Trophoblast cell (in vitro differentiated cells and primary cell): Measurements from ENCODE around the gene KCNC1.

Experiments
- DNase-seq, 2 donors: peaks; one replicate each; pipeline ENCODE4 v3.0.0-alpha.2; 2016
- H2AFZ ChIP-seq: 2 replicates; pipeline ENCODE4 v1.6.1; 2013; ENCODE audit warnings: low read length, moderate library complexity, mild to moderate bottlenecking; ENCODE audit not compliant: insufficient read depth, poor library complexity
- H2AK5ac ChIP-seq: 2 replicates; pipeline ENCODE4 v1.6.1; 2013; ENCODE audit warnings: mild to moderate bottlenecking, low read length
- H2BK120ac ChIP-seq: 2 replicates; pipeline ENCODE4 v1.6.1; 2013; ENCODE audit warnings: low read length, mild to moderate bottlenecking, moderate library complexity; ENCODE audit not compliant: insufficient read depth, poor library complexity
- H2BK12ac ChIP-seq: 2 replicates; pipeline ENCODE4 v1.6.1; 2013; ENCODE audit warnings: mild to moderate bottlenecking, low read length, moderate library complexity
- H2BK5ac ChIP-seq: 2 replicates; pipeline ENCODE4 v1.6.1; 2013; ENCODE audit warnings: low read length, low read depth, moderate library complexity, mild to moderate bottlenecking; ENCODE audit not compliant: poor library complexity
- H3K14ac ChIP-seq: 2 replicates; pipeline ENCODE4 v1.6.1; 2013; ENCODE audit warnings: mild to moderate bottlenecking, low read length
- H3K18ac ChIP-seq: 2 replicates; pipeline ENCODE4 v1.6.1; 2013; ENCODE audit warnings: mild to moderate bottlenecking, low read length
- H3K23ac ChIP-seq: 2 replicates; pipeline ENCODE4 v1.6.1; 2013; ENCODE audit warnings: low read length
- H3K27ac ChIP-seq: 2 replicates; pipeline ENCODE4 v1.5.1; 2013; ENCODE audit warnings: low read depth, mild to moderate bottlenecking, inconsistent platforms, low read length, moderate library complexity
- H3K27me3 ChIP-seq: 2 replicates; pipeline ENCODE4 v1.6.1; 2013; ENCODE audit warnings: inconsistent platforms, mild to moderate bottlenecking, low read length, moderate library complexity; ENCODE audit not compliant: insufficient read depth
- H3K36me3 ChIP-seq, 2 experiments: 1 replicate in 1 of 2; 2 replicates in 1 of 2; pipeline ENCODE4 v1.6.1; 2013; ENCODE audit warnings: low read length in 2 of 2, mild to moderate bottlenecking in 2 of 2, moderate library complexity in 1 of 2; ENCODE audit not compliant: insufficient read depth in 2 of 2, control insufficient read depth in 1 of 2
- H3K4ac ChIP-seq: 2 replicates; pipeline ENCODE4 v1.6.1; 2013; ENCODE audit warnings: low read depth, mild to moderate bottlenecking, low read length, moderate library complexity
- H3K4me1 ChIP-seq, 2 experiments: 1 replicate in 1 of 2; 2 replicates in 1 of 2; pipeline ENCODE4 v1.6.1; 2013; ENCODE audit warnings: low read length in 2 of 2, mild to moderate bottlenecking in 2 of 2, moderate library complexity in 1 of 2; ENCODE audit not compliant: insufficient read depth in 2 of 2, control insufficient read depth in 1 of 2
- H3K4me2 ChIP-seq: 2 replicates; pipeline ENCODE4 v1.6.1; 2013; ENCODE audit warnings: inconsistent platforms, mild to moderate bottlenecking, low read length, moderate library complexity
- H3K4me3 ChIP-seq: 2 replicates; pipeline ENCODE4 v1.5.1; 2013; ENCODE audit warnings: mild to moderate bottlenecking, low read depth, low read length, inconsistent platforms
- H3K79me1 ChIP-seq: one replicate; pipeline ENCODE4 v1.6.1; 2013; ENCODE audit warnings: low read length
- H3K79me2 ChIP-seq: 2 replicates; pipeline ENCODE4 v1.6.1; 2013; ENCODE audit warnings: low read length, mild to moderate bottlenecking; ENCODE audit not compliant: control insufficient read depth, insufficient read depth, poor library complexity
- H3K9ac ChIP-seq: 2 replicates; pipeline ENCODE4 v1.6.1; 2013; ENCODE audit warnings: mild to moderate bottlenecking, low read length
- H3K9me3 ChIP-seq: 2 replicates; pipeline ENCODE4 v1.6.1; 2013; ENCODE audit warnings: low read depth, mild to moderate bottlenecking, control low read depth, inconsistent platforms, low read length; ENCODE audit not compliant: insufficient read depth
- H4K12ac ChIP-seq: 2 replicates; pipeline ENCODE4 v1.6.1; 2013; ENCODE audit warnings: low read depth, mild to moderate bottlenecking, low read length, moderate library complexity
- H4K8ac ChIP-seq: 2 replicates; pipeline ENCODE4 v1.6.1; 2013; ENCODE audit warnings: low read depth, mild to moderate bottlenecking, low read length, moderate library complexity
- H4K91ac ChIP-seq: one replicate; pipeline ENCODE4 v1.6.1; 2013; ENCODE audit warnings: low read depth, mild to moderate bottlenecking, low read length, moderate library complexity
- WGBS: extraction: QIAGEN DNeasy Blood & Tissue Kit; methylation state at CpG from one replicate; pipeline ENCODE4 v1.1.7; 2013; ENCODE audit warnings: missing lambda C conversion rate; ENCODE audit not compliant: insufficient read length, insufficient coverage; ENCODE audit errors: extremely low coverage; 5-methylcytosine and 5-hydroxymethylcytosine counted together

The KCNC1 gene

DNA sequence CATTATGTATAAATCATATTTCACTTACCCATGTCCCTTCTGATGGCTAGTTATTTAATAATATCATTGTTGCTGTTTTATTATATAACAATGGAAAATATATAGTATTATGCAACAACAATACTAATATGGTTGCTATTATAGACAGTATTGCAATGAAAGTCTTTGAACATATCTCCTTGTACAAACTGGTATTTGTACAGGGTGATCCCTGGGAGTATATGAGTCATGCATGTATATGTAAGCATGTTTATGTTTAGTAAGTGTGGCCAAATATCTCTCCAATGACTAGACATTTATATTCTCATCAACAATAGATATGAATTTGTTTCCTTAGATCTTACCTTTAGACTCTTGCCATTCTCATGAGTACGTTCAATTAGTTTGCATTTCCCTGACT, 55.9 kb downstream of the KCNC1 start:
- H2BK12ac ChIP-seq = no peak overlapping the region

DNA sequence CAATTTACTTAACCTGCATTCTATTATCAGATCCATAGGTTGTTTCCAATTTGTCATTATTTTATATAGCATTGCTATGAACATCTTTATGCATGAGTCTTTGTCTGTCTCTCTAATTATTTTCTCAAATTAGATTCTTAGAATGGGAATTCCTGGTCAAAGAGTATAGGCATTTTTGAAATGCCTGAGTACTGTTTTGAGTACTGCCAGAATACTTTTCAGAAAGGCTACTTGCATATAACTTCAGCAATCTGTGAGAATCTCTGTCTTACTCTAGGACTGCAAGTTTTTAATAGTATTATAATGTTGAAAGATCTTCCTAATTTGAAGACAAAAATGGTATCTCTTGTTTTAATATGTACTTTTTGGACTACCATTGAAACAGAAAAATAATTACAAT, 56.6 kb downstream of the KCNC1 start:
- Histone ChIP-seq H2AFZ (no peak overlapping the region), H3K9ac (no peak overlapping the region), H3K4me3 (no peak overlapping the region), H3K27ac (no peak overlapping the region), H3K27me3 (no peaks in the 10 kb centered on the region), H2AK5ac (no peak overlapping the region), H3K9me3 (no peaks in the 10 kb centered on the region), H3K4me1 (peaks cover 2 to 3% of the 10 kb centered on the region in 2 experiments), H3K18ac (no peak overlapping the region), H2BK120ac (no peak overlapping the region), H3K14ac (no peak overlapping the region), H2BK5ac (no peak overlapping the region), H3K4ac (no peak overlapping the region), H3K4me2 (no peak overlapping the region), H4K8ac (no peak overlapping the region), H3K36me3 (no peaks in the 10 kb centered on the region), H3K23ac (no peak overlapping the region), H3K79me1 (no peaks in the 10 kb centered on the region), H4K12ac (no peak overlapping the region), H4K91ac (no peak overlapping the region), H2BK12ac (no peak overlapping the region), H3K79me2 (no peaks in the 10 kb centered on the region)
- DNase-seq = peak in 1 of 2 donors; percentile 4

More for the DNA sequence above, 55.9 kb downstream of the KCNC1 start:
- Histone ChIP-seq H3K4me3 (no peak overlapping the region), H2BK5ac (no peak overlapping the region), H3K79me1 (no peaks in the 10 kb centered on the region), H4K12ac (no peak overlapping the region), H4K8ac (no peak overlapping the region), H2BK120ac (no peak overlapping the region), H3K4me1 (peaks cover 2 to 3% of the 10 kb centered on the region in 2 experiments), H3K4ac (no peak overlapping the region), H2AFZ (no peak overlapping the region), H3K23ac (no peak overlapping the region), H3K14ac (no peak overlapping the region), H2AK5ac (no peak overlapping the region), H3K79me2 (no peaks in the 10 kb centered on the region), H3K9ac (no peak overlapping the region), H3K36me3 (no peaks in the 10 kb centered on the region), H3K27me3 (no peaks in the 10 kb centered on the region), H3K9me3 (no peaks in the 10 kb centered on the region), H3K4me2 (no peak overlapping the region), H4K91ac (no peak overlapping the region), H3K18ac (no peak overlapping the region), H3K27ac (no peak overlapping the region)
- peak in 1 of 2 donors; percentile 11 for DNase-seq
- no CpG with 5 or more reads among the region's 1 CpG for WGBS

- H3K27me3 ChIP-seq = no peaks in the 10 kb centered on the region
- peaks cover 0 to under 1% of the 10 kb centered on the region in 2 experiments for H3K4me1 ChIP-seq
- H3K36me3 ChIP-seq = no peaks in the 10 kb centered on the region
- no peak overlapping the region for H4K12ac ChIP-seq
- no peak overlapping the region for H3K4me2 ChIP-seq
- no peak overlapping the region for H3K23ac ChIP-seq
- H3K4me3 ChIP-seq = no peak overlapping the region
- H4K91ac ChIP-seq = no peak overlapping the region
- no peak for DNase-seq
- no CpG with 5 or more reads among the region's 9 CpGs for WGBS
- no peak overlapping the region for H3K14ac ChIP-seq
- no peak overlapping the region for H3K4ac ChIP-seq
- no peak overlapping the region for H3K27ac ChIP-seq
- no peak overlapping the region for H2BK12ac ChIP-seq
- H2AK5ac ChIP-seq = no peak overlapping the region
- no peak overlapping the region for H2BK120ac ChIP-seq
- no peaks in the 10 kb centered on the region for H3K9me3 ChIP-seq
- H3K79me2 ChIP-seq = no peaks in the 10 kb centered on the region
- no peak overlapping the region for H4K8ac ChIP-seq
- no peaks in the 10 kb centered on the region for H3K79me1 ChIP-seq
- H3K18ac ChIP-seq = no peak overlapping the region
- no peak overlapping the region for H3K9ac ChIP-seq
- no peak overlapping the region for H2BK5ac ChIP-seq
- H2AFZ ChIP-seq = no peak overlapping the region
Measured at GRCh38 chr11:17792161-17792560, 57.6 kb downstream of the KCNC1 start.

- no peak for DNase-seq
- no peak overlapping the region for H3K4me2 ChIP-seq
- no peaks in the 10 kb centered on the region for H3K36me3 ChIP-seq
- H4K91ac ChIP-seq = no peak overlapping the region
- no peaks in the 10 kb centered on the region for H3K79me2 ChIP-seq
- H2AFZ ChIP-seq = no peak overlapping the region
- no peaks in the 10 kb centered on the region for H3K79me1 ChIP-seq
- no peaks in the 10 kb centered on the region for H3K27me3 ChIP-seq
- no peak overlapping the region for H2BK12ac ChIP-seq
- no peak overlapping the region for H4K8ac ChIP-seq
- no peak overlapping the region for H3K4ac ChIP-seq
- H3K23ac ChIP-seq = no peak overlapping the region
- no peak overlapping the region for H3K18ac ChIP-seq
- no peak overlapping the region for H3K9ac ChIP-seq
- no peak overlapping the region for H4K12ac ChIP-seq
- WGBS = no CpG with 5 or more reads among the region's 7 CpGs
- no peaks in the 10 kb centered on the region for H3K9me3 ChIP-seq
- no peak overlapping the region for H2BK5ac ChIP-seq
- H2AK5ac ChIP-seq = no peak overlapping the region
- no peak overlapping the region for H3K27ac ChIP-seq
- H3K4me3 ChIP-seq = no peak overlapping the region
- no peak overlapping the region for H3K14ac ChIP-seq
- no peaks in the 10 kb centered on the region for H3K4me1 ChIP-seq
- no peak overlapping the region for H2BK120ac ChIP-seq
Measured at GRCh38 chr11:17793642-17794170, 59.1 kb downstream of the KCNC1 start.
